ENCODE data around the gene PTPRJ. TPM values are rescaled to one million over a fixed set of nuclear protein-coding genes. Genes with fewer than 3 reads are reported as not detected.

PTPRJ gene
- total RNA-seq, 1 donor from 2014 or later = 34.9 TPM

DNA sequence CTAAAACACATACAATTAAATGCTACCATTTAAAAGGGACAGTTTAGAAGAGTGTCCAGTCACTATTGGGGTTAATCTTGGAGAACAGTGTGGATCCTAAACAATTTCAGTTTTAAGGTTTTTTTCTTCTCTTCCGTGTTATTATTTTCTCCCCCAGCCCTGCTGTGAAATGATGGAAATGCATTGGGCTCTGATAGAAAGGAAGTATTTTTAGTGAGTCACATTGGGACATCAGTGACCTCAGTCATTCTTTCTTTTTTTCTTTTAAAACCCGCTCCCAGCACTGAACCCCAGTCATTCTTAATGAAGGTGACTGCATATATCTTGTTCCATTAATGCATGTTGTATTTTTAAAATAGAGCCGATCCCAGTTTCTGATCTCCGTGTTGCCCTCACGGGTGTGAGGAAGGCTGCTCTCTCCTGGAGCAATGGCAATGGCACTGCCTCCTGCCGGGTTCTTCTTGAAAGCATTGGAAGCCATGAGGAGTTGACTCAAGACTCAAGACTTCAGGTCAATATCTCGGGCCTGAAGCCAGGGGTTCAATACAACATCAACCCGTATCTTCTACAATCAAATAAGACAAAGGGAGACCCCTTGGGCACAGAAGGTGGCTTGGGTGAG is 143.0 kb downstream of the PTPRJ start:
- Histone ChIP-seq H3K27me3 (no peaks in the 10 kb centered on the region), H3K4me1 (no peaks in the 10 kb centered on the region), H3K36me3 (peaks cover 52% of the 10 kb centered on the region), H3K27ac (no peak overlapping the region), H3K4me3 (no peak overlapping the region), H3K9me3 (no peaks in the 10 kb centered on the region)
- intact Hi-C loops (cut with DNase I) = no loop called here
- TF ChIP-seq, protein P1, sequence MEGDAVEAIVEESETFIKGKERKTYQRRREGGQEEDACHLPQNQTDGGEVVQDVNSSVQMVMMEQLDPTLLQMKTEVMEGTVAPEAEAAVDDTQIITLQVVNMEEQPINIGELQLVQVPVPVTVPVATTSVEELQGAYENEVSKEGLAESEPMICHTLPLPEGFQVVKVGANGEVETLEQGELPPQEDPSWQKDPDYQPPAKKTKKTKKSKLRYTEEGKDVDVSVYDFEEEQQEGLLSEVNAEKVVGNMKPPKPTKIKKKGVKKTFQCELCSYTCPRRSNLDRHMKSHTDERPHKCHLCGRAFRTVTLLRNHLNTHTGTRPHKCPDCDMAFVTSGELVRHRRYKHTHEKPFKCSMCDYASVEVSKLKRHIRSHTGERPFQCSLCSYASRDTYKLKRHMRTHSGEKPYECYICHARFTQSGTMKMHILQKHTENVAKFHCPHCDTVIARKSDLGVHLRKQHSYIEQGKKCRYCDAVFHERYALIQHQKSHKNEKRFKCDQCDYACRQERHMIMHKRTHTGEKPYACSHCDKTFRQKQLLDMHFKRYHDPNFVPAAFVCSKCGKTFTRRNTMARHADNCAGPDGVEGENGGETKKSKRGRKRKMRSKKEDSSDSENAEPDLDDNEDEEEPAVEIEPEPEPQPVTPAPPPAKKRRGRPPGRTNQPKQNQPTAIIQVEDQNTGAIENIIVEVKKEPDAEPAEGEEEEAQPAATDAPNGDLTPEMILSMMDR (IDR thresholded peaks at IDR 0.05) = no peak
- ATAC-seq = no peak
- no peak for DNase-seq

GRCh38 chr11:48123934-48124755 is 143.8 kb downstream of the PTPRJ start:
- Histone ChIP-seq H3K27me3 (no peaks in the 10 kb centered on the region), H3K27ac (no peak overlapping the region), H3K36me3 (peaks cover 60% of the 10 kb centered on the region), H3K9me3 (no peaks in the 10 kb centered on the region), H3K4me3 (no peak overlapping the region), H3K4me1 (no peaks in the 10 kb centered on the region)
- ATAC-seq (no peak), DNase-seq (no peak)
- TF ChIP-seq, protein P1 (IDR thresholded peaks at IDR 0.05) = no peak
- intact Hi-C loops (cut with DNase I) = no loop called here

GRCh38 chr11:48124880-48125279 is 144.5 kb downstream of the PTPRJ start:
- ATAC-seq (no peak), DNase-seq (no peak)
- Histone ChIP-seq H3K27me3 (no peaks in the 10 kb centered on the region), H3K9me3 (no peaks in the 10 kb centered on the region), H3K4me1 (no peaks in the 10 kb centered on the region), H3K27ac (no peak overlapping the region), H3K4me3 (no peak overlapping the region), H3K36me3 (peaks cover 67% of the 10 kb centered on the region)
- TF ChIP-seq, protein P1 (IDR thresholded peaks at IDR 0.05) = no peak
- intact Hi-C loops (cut with DNase I) = no loop called here

- H3K27ac ChIP-seq = no peak overlapping the region
- no peak for DNase-seq
- no peak overlapping the region for H3K4me3 ChIP-seq
- TF ChIP-seq, protein P1 (IDR thresholded peaks at IDR 0.05) = no peak
- intact Hi-C loops (cut with DNase I) = no loop called here
- no peaks in the 10 kb centered on the region for H3K9me3 ChIP-seq
- no peak for ATAC-seq
- H3K27me3 ChIP-seq = no peaks in the 10 kb centered on the region
- H3K4me1 ChIP-seq = no peaks in the 10 kb centered on the region
- peaks cover 72% of the 10 kb centered on the region for H3K36me3 ChIP-seq
Observed at GRCh38 chr11:48125866-48126265, 145.5 kb downstream of the PTPRJ start.

DNA sequence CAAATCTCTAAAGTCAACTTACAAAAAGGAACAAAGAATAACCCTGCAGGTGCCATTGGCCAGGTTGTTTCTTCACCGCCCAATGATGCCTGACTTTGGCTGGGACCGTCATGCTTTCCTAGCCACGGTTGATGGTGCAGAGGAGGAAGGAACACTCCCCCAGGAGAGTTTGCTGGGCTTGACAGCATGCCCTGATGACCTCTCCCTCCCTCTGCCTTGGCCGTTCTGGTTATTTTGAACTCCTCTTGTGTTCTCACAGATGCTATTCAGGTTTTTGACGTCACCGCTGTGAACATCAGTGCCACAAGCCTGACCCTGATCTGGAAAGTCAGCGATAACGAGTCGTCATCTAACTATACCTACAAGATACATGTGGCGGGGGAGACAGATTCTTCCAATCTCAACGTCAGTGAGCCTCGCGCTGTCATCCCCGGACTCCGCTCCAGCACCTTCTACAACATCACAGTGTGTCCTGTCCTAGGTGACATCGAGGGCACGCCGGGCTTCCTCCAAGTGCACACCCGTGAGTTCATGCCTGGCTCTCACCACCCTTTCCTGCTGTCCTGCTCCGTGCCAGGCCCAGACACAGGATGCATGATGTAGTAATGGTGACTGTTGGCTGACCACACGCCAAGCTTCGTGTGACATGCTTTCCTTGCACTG is 147.3 kb downstream of the PTPRJ start:
- no peak overlapping the region for H3K27ac ChIP-seq
- TF ChIP-seq, protein P1 (IDR thresholded peaks at IDR 0.05) = no peak
- DNase-seq (no peak), ATAC-seq (no peak)
- no peaks in the 10 kb centered on the region for H3K27me3 ChIP-seq
- intact Hi-C loops (cut with DNase I) = no loop called here
- no peaks in the 10 kb centered on the region for H3K4me1 ChIP-seq
- H3K36me3 ChIP-seq = peaks cover 69% of the 10 kb centered on the region
- no peaks in the 10 kb centered on the region for H3K9me3 ChIP-seq
- H3K4me3 ChIP-seq = no peak overlapping the region
